Mucosa of gallbladder (tissue), 1 donor: ENCODE data around the gene GH1. TPM values are rescaled to one million over a fixed set of nuclear protein-coding genes. Genes with fewer than 3 reads are reported as not detected.
"Not testable (repeated sequence)": the region's sequence is repeated elsewhere in the genome, so short reads cannot be mapped to it uniquely, and the experiment has no call there.

Source experiments
- DNase-seq: peaks from one replicate; pipeline ENCODE4 v3.0.0-alpha.2; 2020; ENCODE audit warnings: low spot score
- total RNA-seq: library from RNA; stranded (reverse); gene quantifications from one replicate; pipeline ENCODE4 v1.2.1, GENCODE V29; 2021
- donor health status: DM: no; HTN: no; CAD: no.

The GH1 gene
- total RNA-seq, 1 donor from 2014 or later: not detected

DNA sequence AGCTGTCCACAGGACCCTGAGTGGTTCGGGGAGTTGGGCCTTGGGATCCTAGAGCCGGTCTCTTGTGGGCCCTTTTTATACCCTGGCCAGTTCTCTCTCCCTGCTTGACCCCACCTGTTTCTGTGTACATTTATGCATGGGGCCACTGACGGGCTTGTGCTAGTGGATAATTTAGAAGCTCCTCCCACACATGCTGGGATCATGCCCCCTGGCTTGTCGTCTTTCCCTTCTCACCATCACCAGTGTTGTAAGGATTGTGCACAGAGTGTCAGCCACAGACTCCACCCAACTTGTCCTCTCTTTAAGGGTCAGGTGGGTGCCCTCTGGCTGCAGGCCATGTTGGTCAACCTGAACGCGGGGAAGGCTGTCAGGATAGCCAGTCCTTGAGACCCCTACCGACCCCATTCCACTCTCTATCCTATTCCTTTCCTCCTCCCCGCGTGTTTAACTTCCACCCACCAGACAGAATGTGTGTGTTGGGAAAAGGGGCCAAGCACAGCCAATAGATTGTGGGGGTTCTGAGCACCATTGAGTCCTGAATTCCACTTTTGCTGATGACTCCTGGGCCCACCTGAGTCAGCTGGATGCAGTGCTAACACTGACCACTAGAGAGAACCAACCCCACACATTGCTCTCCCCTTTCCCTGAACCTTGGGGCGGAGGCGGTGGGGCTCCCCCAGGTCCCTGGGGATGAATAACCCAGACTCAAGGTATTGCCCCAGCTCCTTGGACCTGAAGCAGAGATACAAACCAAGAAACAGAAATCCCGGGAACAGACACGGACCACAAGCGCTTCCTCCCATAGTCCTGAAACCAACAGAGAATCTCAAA is 21.9 kb downstream of the GH1 start, which contains the start of gene CSH1:
CSH1 (minus strand) TSS at position 51 of the 831 bp plus-strand sequence. CDS start 63 bp downstream, outside the sequence.
- not testable (repeated sequence) for DNase-seq

DNA sequence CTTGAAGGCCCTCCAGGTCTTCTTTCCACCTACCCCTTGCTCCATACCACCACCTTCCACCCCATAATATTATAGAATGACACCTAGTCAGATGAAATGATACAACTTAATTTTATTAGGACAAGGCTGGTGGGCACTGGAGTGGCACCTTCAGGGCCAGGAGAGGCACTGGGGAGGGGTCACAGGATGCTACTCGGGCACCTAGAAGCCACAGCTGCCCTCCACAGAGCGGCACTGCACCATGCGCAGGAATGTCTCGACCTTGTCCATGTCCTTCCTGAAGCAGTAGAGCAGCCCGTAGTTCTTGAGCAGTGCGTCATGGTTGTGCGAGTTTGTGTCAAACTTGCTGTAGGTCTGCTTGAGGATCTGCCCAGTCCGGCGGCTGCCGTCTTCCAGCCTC is 23.8 kb downstream of the GH1 start:
- DNase-seq: not testable (repeated sequence)

DNA sequence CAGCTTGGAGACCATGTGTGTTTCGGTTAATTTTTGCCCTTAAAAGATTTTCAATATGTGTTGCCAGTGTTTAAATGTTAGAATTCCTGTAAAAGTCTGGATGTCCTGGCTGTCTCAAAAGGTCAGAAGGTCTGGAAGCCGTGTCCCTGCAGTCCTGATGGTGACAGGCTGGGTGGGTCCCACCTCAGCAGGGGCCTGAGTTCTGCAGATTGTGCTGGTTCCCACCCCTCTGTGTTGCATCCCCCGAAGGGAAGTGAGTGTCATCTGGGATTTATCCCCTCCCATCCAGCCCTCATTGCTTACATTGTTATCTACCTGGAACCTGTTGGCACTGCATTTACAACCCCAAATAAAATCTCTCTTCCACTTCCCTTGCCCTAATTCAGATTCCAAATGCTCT is 24.6 kb downstream of the GH1 start:
- not testable (repeated sequence) for DNase-seq

DNA sequence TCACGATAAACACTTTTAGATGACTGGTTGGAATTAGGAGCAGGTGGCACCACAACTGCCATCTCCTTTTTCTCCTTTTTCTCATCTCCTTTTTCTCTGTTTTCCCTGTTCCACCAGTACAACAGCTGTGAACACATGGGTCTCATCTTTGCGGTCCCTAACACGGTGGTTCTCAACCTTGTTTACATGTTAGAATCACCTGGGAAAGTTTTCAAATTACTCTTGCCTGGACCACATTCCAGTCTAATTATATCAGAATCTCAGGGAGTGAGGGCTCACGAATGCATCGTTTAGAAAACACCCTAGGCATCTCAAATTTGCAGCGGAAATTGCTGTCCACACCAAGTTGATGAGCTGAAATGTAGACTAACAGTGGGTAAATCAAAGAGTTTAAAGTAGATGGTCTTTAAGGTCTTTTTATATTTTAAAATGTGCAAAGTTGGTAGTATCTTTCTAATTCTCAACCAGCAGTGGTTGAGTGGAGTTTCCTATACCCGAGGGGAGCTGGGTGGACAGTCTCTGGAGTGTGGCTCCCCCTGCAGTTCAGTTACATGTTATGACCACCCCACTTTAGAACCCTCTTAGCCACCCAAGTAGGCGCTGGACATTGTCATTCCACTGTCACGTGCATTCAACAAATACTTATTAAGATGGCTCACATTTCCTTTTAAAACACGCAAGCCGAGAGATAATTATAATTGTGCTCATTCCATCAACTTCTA is 26.2 kb downstream of the GH1 start:
- DNase-seq: not testable (repeated sequence)

DNA sequence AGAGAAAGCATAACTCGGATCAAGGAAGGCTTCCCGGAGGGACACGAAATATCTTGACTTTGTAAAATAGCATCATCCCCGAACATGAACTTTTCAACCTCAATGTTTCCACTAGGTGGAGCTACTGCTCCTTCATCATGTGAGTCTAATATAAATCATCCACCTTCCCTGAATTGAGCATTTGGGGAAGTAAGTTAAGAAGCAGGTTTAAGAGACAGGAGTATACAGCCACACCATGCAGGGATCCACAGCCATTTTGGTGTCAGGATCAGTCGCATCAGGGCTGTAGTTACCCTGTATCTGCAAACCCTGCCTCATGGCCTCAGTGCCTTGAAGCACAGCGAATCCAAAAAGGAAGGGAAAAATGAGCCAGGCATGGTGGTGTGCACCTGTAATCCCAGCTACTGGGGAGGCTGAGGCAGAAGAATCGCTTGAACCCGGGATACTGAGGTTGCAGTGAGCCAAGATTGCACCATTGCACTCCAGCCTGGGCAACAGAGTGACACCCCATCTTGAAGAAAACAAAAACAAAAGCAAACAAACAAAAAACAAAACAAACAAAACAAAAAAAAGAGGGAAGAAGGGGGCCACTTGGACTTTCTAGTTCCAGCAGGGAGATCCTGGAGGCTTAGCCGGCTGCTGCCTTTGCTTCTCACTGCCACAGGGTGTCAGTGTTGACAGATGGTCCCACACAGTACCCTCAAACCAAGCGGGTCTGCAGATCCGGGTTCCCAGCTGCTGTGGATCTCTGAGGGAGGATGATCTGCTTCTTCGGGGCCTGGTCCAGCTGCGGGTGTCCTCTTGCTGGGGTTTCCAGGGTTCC is 29.4 kb downstream of the GH1 start:
- peak; percentile 27 for DNase-seq

DNA sequence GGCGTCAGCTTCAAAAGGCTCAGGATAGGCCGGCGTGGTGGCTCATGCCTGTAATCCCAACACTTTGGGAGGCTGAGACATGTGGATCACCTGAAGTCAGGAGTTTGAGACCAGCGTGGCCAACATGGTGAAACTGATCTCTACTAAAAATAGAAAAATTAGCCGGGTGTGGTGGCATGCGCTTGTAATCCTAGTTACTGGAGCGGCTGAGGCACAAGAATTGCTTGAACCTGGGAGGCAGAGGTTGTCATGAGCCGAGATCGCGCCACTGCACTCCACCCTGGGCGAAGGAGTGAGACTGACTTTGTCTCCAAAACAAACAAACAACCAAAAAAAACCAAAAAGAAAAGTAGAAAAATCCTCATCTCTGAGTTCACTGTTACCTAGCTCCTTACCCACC is 33.5 kb downstream of the GH1 start:
- DNase-seq: not testable (repeated sequence)

DNA sequence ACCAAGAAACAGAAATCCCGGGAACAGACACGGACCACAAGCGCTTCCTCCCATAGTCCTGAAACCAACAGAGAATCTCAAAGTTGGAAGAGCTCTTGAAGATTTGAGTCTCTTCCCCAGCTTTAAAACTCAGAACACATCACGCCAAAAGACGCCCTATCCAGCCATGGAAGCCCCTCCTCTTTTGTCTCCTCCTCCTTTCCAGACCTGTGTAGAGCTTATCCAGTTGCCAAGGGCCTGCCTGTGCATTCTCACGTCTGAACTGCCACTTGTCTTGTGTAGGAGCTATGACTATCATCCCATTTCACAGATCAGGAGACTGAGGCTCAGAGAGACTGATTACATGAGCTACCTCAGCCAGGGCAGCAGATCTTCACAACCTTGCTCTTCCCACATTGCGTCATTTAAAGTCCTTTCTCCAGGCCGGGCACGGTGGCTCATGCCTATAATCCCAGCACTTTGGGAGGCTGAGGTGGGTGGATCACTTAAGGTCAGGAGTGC is 36.0 kb downstream of the GH1 start:
- DNase-seq: not testable (repeated sequence)

DNA sequence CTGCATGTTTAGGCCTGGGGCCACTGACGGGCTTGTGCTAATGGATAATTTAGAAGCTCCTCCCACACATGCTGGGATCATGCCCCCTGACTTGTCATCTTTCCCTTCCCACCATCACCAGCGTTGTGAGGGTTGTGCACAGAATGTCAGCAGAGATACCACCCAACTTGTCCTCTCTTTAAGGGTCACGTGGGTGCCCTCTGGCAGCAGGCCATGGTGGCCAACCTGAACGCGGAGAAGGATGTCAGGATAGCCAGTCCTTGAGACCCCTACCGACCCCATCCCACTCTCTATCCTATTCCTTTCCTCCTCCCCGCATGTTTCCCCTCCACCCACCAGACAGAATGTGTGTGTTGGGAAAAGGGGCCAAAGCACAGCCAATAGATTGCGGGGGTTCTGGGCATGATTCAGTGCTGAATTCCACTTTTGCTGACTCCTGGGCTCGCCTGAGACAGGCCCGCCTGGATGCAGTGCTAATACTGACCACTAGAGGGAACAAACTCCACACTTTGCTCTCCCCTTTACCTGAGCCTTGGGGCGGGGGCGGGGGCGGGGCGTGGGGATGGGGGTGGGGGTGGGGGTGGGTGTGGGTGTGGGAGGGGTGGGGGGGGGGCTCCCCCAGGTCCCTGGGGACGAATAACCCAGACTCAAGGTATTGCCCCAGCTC is 36.6 kb downstream of the GH1 start, which contains the start of gene GH2:
GH2 (minus strand) TSS at position 10 of the 667 bp plus-strand sequence. CDS start 143 bp downstream, outside the sequence.
- DNase-seq: peak; percentile 36

DNA sequence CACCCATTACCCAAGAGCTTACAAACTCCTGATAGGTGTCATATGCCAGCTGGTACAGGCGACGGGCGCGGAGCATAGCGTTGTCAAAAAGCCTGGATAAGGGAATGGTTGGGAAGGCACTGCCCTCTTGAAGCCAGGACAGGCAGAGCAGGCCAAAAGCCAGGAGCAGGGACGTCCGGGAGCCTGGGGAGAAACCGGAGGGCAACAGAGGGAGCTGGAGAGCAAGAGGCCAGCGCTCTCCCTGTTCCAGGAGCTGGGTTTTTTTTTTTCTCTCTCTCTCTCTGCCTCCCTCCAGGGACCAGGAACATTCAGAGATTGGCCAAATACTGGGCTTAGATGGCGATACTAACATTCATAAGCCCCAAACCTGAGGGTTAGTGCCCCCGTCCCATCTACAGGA is 37.3 kb downstream of the GH1 start:
- DNase-seq: not testable (repeated sequence)

DNA sequence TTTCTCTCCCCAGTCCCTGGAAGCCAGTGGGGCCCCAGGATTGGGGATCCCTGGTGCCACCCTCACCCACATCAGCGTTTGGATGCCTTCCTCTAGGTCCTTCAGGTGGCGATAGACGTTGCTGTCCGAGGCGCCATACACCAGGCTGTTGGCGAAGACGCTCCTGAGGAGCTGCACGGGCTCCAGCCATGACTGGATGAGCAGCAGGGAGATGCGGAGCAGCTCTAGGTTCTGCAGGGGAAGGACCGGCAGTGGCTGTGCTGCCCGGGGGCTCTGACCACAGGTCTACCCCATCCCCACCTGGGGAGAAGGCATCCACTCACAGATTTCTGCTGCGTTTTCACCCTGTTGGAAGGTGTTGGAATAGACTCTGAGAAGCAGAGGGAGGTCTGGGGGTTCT is 37.9 kb downstream of the GH1 start:
- DNase-seq: no peak

DNA sequence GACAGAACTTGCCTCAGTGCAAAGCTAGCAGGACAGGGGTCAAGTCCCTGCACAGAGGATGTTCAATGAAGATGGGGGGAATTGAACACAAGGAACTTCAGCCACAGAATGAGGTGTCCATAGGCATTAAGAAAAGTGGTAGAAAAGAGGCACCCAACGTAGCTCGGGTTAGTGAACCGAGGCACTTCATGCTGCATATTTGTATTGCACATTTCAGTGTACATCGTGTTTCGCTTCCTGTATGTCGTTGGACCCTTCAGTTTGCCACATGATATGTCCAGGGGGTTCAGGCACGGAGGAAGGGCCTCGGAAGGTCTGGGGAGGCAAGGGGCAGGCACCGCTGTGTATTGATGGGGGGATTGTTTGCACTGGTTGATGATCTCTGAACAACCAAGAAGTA is 40.2 kb downstream of the GH1 start:
- not testable (repeated sequence) for DNase-seq

DNA sequence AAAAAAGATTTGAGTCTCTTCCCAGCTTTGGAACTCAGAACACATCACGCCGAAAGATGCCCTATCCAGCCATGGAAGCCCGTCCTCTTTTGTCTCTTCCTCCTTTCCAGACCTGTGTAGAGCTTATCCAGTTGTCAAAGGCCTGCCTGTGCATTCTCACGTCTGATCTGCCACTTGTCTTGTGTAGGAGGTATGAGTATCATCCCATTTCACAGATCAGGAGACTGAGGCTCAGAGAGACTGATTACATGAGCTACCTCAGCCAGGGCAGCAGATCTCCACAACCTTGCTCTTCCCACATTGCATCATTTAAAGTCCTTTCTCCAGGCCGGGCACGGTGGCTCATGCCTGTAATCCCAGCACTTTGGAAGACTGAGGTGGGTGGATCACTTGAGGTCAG is 43.9 kb downstream of the GH1 start:
- DNase-seq: not testable (repeated sequence)

DNA sequence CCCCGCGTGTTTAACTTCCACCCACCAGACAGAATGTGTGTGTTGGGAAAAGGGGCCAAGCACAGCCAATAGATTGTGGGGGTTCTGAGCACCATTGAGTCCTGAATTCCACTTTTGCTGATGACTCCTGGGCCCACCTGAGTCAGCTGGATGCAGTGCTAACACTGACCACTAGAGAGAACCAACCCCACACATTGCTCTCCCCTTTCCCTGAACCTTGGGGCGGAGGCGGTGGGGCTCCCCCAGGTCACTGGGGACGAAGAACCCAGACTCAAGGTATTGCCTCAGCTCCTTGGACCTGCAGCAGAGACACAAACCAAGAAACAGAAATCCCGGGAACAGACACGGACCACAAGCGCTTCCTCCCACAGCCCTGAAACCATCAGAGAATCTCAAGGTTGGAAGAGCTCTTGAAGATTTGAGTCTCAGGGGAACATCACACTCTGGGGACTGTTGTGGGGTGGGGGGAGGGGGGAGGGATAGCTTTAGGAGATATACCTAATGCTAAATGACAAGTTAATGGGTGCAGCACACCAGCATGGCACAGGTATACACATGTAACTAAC is 44.5 kb downstream of the GH1 start:
- DNase-seq: not testable (repeated sequence)

DNA sequence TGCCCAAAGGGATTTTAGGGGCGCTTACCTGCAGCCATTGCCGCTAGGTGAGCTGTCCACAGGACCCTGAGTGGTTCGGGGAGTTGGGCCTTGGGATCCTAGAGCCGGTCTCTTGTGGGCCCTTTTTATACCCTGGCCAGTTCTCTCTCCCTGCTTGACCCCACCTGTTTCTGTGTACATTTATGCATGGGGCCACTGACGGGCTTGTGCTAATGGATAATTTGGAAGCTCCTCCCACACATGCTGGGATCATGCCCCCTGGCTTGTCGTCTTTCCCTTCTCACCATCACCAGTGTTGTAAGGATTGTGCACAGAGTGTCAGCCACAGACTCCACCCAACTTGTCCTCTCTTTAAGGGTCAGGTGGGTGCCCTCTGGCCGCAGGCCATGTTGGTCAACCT is 45.1 kb downstream of the GH1 start, which contains the start of gene CSH2:
CSH2 (minus strand) TSS at position 101 of the 400 bp plus-strand sequence; CDS start at position 38, 63 bp downstream.
- DNase-seq: not testable (repeated sequence)

DNA sequence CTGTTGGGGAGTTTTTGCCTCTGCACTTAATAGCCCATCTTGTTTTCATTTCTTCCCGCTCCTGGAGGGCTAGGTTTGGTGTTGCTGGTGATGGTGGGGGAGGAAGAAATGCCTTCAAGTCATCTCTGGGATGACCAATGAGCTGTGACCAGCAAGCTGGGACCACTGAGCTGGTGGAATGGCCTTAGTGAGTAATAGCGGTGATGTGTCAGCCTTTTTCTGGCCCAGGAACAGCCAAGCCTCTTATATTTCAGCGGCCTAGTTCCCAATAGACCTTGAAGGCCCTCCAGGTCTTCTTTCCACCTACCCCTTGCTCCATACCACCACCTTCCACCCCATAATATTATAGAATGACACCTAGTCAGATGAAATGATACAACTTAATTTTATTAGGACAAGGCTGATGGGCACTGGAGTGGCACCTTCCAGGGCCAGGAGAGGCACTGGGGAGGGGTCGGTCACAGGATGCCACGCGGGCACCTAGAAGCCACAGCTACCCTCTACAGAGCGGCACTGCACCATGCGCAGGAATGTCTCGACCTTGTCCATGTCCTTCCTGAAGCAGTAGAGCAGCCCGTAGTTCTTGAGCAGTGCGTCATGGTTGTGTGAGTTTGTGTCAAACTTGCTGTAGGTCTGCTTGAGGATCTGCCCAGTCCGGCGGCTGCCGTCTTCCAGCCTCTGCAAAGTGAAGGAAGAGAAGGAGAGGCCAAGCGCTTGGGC is 46.8 kb downstream of the GH1 start:
- DNase-seq: not testable (repeated sequence)

DNA sequence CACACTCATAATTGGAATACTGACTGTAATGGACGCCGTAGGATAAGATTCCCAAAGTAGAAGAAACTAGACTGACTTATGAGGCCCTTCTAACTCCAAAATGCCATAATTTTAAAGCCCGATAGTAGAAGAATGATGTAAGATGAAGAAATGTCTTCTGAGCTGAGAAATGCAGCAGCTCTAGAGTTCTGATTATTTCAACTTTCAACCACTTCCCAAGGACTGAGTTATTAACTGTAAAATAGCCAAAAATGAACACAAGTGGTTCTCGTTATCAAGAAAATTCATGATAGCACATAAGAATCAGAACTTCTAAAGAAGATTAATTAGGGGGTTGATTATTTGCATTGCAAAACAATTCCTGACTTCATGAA is 48.4 kb downstream of the GH1 start:
- not testable (repeated sequence) for DNase-seq

DNA sequence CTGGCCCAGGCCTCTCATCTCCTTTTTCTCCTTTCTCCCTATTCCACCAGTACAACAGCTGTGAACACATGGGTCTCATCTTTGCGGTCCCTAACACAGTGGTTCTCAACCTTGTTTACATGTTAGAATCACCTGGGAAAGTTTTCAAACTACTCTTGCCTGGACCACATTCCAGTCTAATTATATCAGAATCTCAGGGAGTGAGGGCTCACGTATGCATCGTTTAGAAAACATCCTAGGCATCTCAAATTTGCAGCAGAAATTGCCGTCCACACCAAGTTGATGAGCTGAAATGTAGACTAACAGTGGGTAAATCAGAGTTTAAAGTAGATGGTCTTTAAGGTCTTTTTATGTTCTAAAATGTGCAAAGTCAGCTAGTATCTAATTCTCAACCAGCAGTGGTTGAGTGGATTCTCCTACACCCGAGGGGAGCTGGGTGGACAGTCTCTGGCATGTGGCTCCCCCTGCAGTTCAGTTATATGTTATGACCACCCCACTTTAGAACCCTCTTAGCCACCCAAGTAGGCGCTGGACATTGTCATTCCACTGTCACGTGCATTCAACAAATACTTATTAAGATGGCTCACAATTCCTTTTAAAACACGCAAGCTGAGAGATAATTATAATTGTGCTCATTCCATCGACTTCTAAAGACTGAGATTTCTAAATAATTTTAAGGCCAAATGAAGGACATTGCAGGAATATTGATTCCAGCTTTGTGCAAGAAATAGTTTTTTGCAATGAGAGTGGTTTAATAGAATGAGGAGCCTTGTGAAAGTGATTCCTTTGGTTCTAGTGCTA is 48.9 kb downstream of the GH1 start:
- not testable (repeated sequence) for DNase-seq
